Smooth muscle cell (in vitro differentiated cells): ENCODE results near the gene NEK6. TPM values are rescaled to one million over a fixed set of nuclear protein-coding genes. Genes with fewer than 3 reads are reported as not detected.

Source experiments
- DNase-seq: peaks from one replicate; lab custom pipeline; 2025; ENCODE audit not compliant: unreplicated experiment; lab: John Stamatoyannopoulos, UW
- H2AFZ ChIP-seq: fragments of 200-600 bp; sonication (generic); 2 replicates; pipeline ENCODE4 v1.6.0; 2016; ENCODE audit warnings: antibody characterized with exemption, low read depth, mild to moderate bottlenecking
- H3F3A ChIP-seq: fragments of 200-600 bp; sonication (generic); 2 replicates; pipeline ENCODE4 v1.6.0; 2017; ENCODE audit warnings: antibody characterized with exemption, low read depth
- H3K27ac ChIP-seq: fragments of 200-600 bp; sonication (generic); 2 replicates; pipeline ENCODE4 v1.5.1; 2016; ENCODE audit warnings: low read depth, mild to moderate bottlenecking
- H3K27me3 ChIP-seq: fragments of 200-600 bp; sonication (generic); 2 replicates; pipeline ENCODE4 v1.6.1; 2016; ENCODE audit warnings: low read depth, mild to moderate bottlenecking
- H3K36me3 ChIP-seq: fragments of 200-600 bp; sonication (generic); 2 replicates; pipeline ENCODE4 v1.5.1; 2016; ENCODE audit warnings: low read depth
- H3K4me1 ChIP-seq: fragments of 200-600 bp; sonication (generic); 2 replicates; pipeline ENCODE4 v1.5.1; 2016; ENCODE audit warnings: low read depth
- H3K4me2 ChIP-seq: fragments of 200-600 bp; sonication (generic); 2 replicates; pipeline ENCODE4 v1.6.0; 2016; ENCODE audit warnings: mild to moderate bottlenecking
- H3K4me3 ChIP-seq: fragments of 200-600 bp; sonication (generic); 2 replicates; pipeline ENCODE4 v1.5.1; 2016; ENCODE audit warnings: mild to moderate bottlenecking
- H3K79me2 ChIP-seq: fragments of 200-600 bp; sonication (generic); 2 replicates; pipeline ENCODE4 v1.6.0; 2016; ENCODE audit warnings: low read depth, mild to moderate bottlenecking
- H3K9ac ChIP-seq: fragments of 200-600 bp; sonication (generic); 2 replicates; pipeline ENCODE4 v1.6.0; 2016; ENCODE audit warnings: low read depth
- H3K9me3 ChIP-seq: fragments of 200-600 bp; sonication (generic); replicated peaks from 2 replicates; pipeline ENCODE4 v1.5.1; 2016; ENCODE audit warnings: low read depth
- H4K20me1 ChIP-seq: fragments of 200-600 bp; sonication (generic); 2 replicates; pipeline ENCODE4 v1.6.0; 2016; ENCODE audit warnings: low read depth
- CTCF ChIP-seq: fragments of 200-600 bp; sonication (generic); IDR thresholded peaks from 2 replicates; pipeline ENCODE4 v1.5.1; 2017; ENCODE audit warnings: borderline replicate concordance, mild to moderate bottlenecking, antibody characterized with exemption; ENCODE audit not compliant: insufficient read depth, poor library complexity, severe bottlenecking
- WGBS: methylation state at CpG from one replicate; pipeline ENCODE4 v1.1.7; 2016; ENCODE audit warnings: low lambda C conversion rate; 5-methylcytosine and 5-hydroxymethylcytosine counted together
- polyA plus RNA-seq: library from polyadenylated mRNA; unstranded; fragments of >200 nt; fragmentation: Nextera tagmentation; extraction: Ambion mirVana; gene quantifications from 2 replicates; pipeline ENCODE4 v1.2.1, GENCODE V29; 2016
- total RNA-seq: library from RNA; depleted of rRNA; stranded (reverse); fragments of >200 nt; gene quantifications from 2 replicates; pipeline ENCODE4 v1.2.3, GENCODE V29; 2014

NEK6 gene
- total and polyA plus RNA-seq, 2 experiments from 2014 or later, result 45.9 to 108 TPM

GRCh38 chr9:124394167-124394566 lies 136.4 kb downstream of the NEK6 start:
- no peaks in the 10 kb centered on the region for H3K27me3 ChIP-seq
- no peak for DNase-seq

GRCh38 chr9:124394596-124394995 lies 136.8 kb downstream of the NEK6 start:
- 94% methylated on average over 3 of the region's 3 CpGs for WGBS
- no peaks in the 10 kb centered on the region for H3K36me3 ChIP-seq
- H3K4me2 ChIP-seq, result no peak overlapping the region
- H3K9ac ChIP-seq, result no peak overlapping the region
- no peak for TF ChIP-seq CTCF
- no peak overlapping the region for H3K27ac ChIP-seq
- H3K4me1 ChIP-seq, result peaks cover 31% of the 10 kb centered on the region
- H4K20me1 ChIP-seq, result peaks cover 100% of the 10 kb centered on the region
- peaks cover 12% of the 10 kb centered on the region for H3F3A ChIP-seq
- no peak for DNase-seq
- H3K79me2 ChIP-seq, result peaks cover 52% of the 10 kb centered on the region
- no peak overlapping the region for H2AFZ ChIP-seq
- H3K4me3 ChIP-seq, result no peak overlapping the region
- no peaks in the 10 kb centered on the region for H3K27me3 ChIP-seq
- no peaks in the 10 kb centered on the region for H3K9me3 ChIP-seq

More at GRCh38 chr9:124394167-124394566, 136.4 kb downstream of the NEK6 start:
- Histone ChIP-seq H2AFZ (no peak overlapping the region), H3K9ac (no peak overlapping the region), H3K9me3 (no peaks in the 10 kb centered on the region), H3F3A (peaks cover 12% of the 10 kb centered on the region), H3K4me3 (no peak overlapping the region), H3K27ac (no peak overlapping the region), H3K79me2 (peaks cover 56% of the 10 kb centered on the region), H3K4me1 (peaks cover 27% of the 10 kb centered on the region), H3K36me3 (no peaks in the 10 kb centered on the region), H3K4me2 (no peak overlapping the region), H4K20me1 (peaks cover 100% of the 10 kb centered on the region)
- 65% methylated on average over 2 of the region's 2 CpGs for WGBS
- no peak for TF ChIP-seq CTCF

DNA sequence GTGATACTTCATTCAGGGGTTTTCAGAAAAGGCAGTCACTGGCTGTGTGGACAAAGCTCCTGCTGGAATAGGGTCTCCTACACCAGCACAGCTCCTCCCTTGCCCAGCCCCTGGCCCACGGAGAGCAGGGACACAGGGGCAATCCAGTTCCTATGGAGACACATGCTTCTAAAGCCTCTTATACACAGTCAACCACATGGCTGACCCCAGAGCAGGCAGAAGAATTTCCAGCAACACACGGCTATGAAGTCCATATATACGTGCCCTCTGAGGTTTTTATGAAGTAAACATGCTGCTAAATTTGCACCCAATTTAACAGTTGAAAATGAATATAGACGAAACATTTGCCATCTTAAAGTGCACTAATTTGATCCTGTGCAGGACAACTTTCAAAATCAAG lies 138.1 kb downstream of the NEK6 start:
- no peaks in the 10 kb centered on the region for H3K36me3 ChIP-seq
- H3F3A ChIP-seq, result peaks cover 12% of the 10 kb centered on the region
- peaks cover 40% of the 10 kb centered on the region for H3K79me2 ChIP-seq
- no peaks in the 10 kb centered on the region for H3K27me3 ChIP-seq
- H3K27ac ChIP-seq, result no peak overlapping the region
- H3K4me1 ChIP-seq, result peaks cover 35% of the 10 kb centered on the region
- H3K9me3 ChIP-seq, result no peaks in the 10 kb centered on the region
- no peak overlapping the region for H3K4me2 ChIP-seq
- no peak for DNase-seq
- H3K4me3 ChIP-seq, result no peak overlapping the region
- no peak for TF ChIP-seq CTCF
- no peak overlapping the region for H3K9ac ChIP-seq
- 79% methylated on average over 4 of the region's 4 CpGs for WGBS
- H4K20me1 ChIP-seq, result peaks cover 100% of the 10 kb centered on the region
- H2AFZ ChIP-seq, result no peak overlapping the region

GRCh38 chr9:124398191-124398935 lies 140.6 kb downstream of the NEK6 start:
- Histone ChIP-seq H3F3A (peaks cover 5% of the 10 kb centered on the region), H2AFZ (no peak overlapping the region), H3K79me2 (peaks cover 55% of the 10 kb centered on the region), H4K20me1 (peaks cover 100% of the 10 kb centered on the region), H3K27ac (no peak overlapping the region), H3K36me3 (peaks cover 7% of the 10 kb centered on the region), H3K9ac (no peak overlapping the region), H3K4me1 (peaks cover 27% of the 10 kb centered on the region), H3K4me2 (no peak overlapping the region), H3K4me3 (no peak overlapping the region), H3K27me3 (no peaks in the 10 kb centered on the region), H3K9me3 (no peaks in the 10 kb centered on the region)
- no peak for DNase-seq
- 92% methylated on average over 8 of the region's 8 CpGs for WGBS
- TF ChIP-seq CTCF, result no peak
